Activated CD8-positive, alpha-beta T cell treated with anti-CD3 and anti-CD28 coated beads for 36 hours (primary cell): ENCODE data around the gene CCND1. TPM values are rescaled to one million over a fixed set of nuclear protein-coding genes. Genes with fewer than 3 reads are reported as not detected.
A peak's percentile ranks its signal among the peaks of the same experiment; 100 is the strongest.

Source experiments
- ATAC-seq: fragments of 200-7000 bp; cut with Tn5 transposase; one replicate; pipeline ENCODE4 v1.10.0; 2021; ENCODE audit warnings: mild to moderate bottlenecking, moderate library complexity
- CTCF ChIA-PET: fragments of 350-600 bp; sonication (Branson Sonifier 250); formaldehyde crosslinking; loops from one replicate; lab custom pipeline; 2021; ENCODE audit warnings: antibody characterized with exemption; lab: Charles Lee
- POLR2A ChIA-PET: fragments of 350-600 bp; sonication (Branson Sonifier 250); formaldehyde crosslinking; loops from one replicate; lab custom pipeline; 2021; ENCODE audit warnings: antibody characterized with exemption; lab: Charles Lee
- DNase-seq: peaks from one replicate; pipeline ENCODE4 v3.0.0-alpha.2; 2020
- H3K27ac Mint-ChIP-seq: one replicate; pipeline ENCODE4 v1.8.0; 2021; ENCODE audit warnings: mild to moderate bottlenecking, mixed read lengths
- H3K27me3 Mint-ChIP-seq: one replicate; pipeline ENCODE4 v1.8.0; 2021; ENCODE audit warnings: mixed read lengths
- H3K36me3 Mint-ChIP-seq: one replicate; pipeline ENCODE4 v1.8.0; 2021; ENCODE audit warnings: low read depth, mixed read lengths
- H3K4me1 Mint-ChIP-seq: one replicate; pipeline ENCODE4 v1.8.0; 2021; ENCODE audit warnings: low read depth, mixed read lengths
- H3K4me3 Mint-ChIP-seq: one replicate; pipeline ENCODE4 v1.8.0; 2021; ENCODE audit warnings: mild to moderate bottlenecking, moderate library complexity, mixed read lengths
- H3K9me3 Mint-ChIP-seq: one replicate; pipeline ENCODE4 v1.8.0; 2021; ENCODE audit warnings: mixed read lengths
- intact Hi-C: fragments of 100-400 bp; cut with micrococcal nuclease; formaldehyde crosslinking; loops from one replicate; pipeline ENCODE4 v1.10.0; 2022
- total RNA-seq, 2 experiments: library from RNA; stranded (reverse); gene quantifications; one replicate each; pipeline ENCODE4 v1.2.3, GENCODE V29; 2021
- TF ChIP-seq, protein P1 (sequence below): fragments of 200-600 bp; IDR thresholded peaks from one replicate; pipeline ENCODE4 v1.8.0; 2022; ENCODE audit warnings: antibody characterized with exemption, mild to moderate bottlenecking

The CCND1 gene
- total RNA-seq, 2 experiments from 2014 or later = 2.8 to 3.3 TPM

DNA sequence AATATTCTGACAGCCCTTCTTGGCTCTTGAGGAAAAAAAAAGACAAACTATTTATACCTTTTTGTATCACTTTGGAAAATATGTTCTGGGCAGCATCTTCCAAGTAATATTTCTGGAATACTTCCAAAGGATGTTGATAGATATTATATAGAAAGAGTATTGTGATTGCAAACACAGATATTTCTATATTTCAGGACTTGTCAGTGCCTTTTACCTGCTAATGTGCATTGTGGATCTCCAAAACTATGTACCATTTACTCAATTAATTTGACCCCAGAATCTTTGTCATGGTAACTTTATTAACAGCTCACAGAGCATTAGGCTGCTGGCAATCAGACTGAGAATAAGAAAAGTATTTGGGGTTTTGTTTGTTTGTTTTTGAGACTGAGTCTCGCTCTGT is 16.7 kb upstream of the CCND1 start:
- peaks cover 16% of the 10 kb centered on the region for H3K27me3 Mint-ChIP-seq
- no peak for ATAC-seq
- H3K4me1 Mint-ChIP-seq = no peaks in the 10 kb centered on the region
- ChIA-PET CTCF (no interaction called here), POLR2A (no interaction called here)
- H3K4me3 Mint-ChIP-seq = no peak overlapping the region
- intact Hi-C loops = no loop called here
- no peak for DNase-seq
- no peaks in the 10 kb centered on the region for H3K36me3 Mint-ChIP-seq
- TF ChIP-seq, protein P1, sequence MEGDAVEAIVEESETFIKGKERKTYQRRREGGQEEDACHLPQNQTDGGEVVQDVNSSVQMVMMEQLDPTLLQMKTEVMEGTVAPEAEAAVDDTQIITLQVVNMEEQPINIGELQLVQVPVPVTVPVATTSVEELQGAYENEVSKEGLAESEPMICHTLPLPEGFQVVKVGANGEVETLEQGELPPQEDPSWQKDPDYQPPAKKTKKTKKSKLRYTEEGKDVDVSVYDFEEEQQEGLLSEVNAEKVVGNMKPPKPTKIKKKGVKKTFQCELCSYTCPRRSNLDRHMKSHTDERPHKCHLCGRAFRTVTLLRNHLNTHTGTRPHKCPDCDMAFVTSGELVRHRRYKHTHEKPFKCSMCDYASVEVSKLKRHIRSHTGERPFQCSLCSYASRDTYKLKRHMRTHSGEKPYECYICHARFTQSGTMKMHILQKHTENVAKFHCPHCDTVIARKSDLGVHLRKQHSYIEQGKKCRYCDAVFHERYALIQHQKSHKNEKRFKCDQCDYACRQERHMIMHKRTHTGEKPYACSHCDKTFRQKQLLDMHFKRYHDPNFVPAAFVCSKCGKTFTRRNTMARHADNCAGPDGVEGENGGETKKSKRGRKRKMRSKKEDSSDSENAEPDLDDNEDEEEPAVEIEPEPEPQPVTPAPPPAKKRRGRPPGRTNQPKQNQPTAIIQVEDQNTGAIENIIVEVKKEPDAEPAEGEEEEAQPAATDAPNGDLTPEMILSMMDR = no peak
- H3K9me3 Mint-ChIP-seq = peaks cover under 1% of the 10 kb centered on the region
- H3K27ac Mint-ChIP-seq = no peak overlapping the region

DNA sequence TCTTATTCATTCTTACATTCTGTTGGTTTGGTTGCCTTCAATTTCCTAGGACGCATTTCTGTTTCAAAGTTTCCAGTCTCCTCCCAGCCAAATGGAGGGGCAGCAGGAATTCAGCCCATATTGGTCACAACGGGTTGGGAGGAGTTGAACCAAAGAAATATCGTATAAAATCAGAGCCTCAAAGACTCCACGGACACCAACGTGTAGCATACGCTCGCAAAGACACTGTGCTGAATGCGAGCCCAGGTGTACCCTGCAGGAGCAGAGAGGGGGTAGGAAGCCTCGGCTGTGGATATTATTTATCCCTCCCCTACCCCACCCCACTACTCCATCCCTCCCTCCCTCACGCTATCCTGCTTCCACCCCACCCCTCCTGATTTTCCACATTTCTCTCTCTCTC is 15.5 kb upstream of the CCND1 start:
- Mint-ChIP-seq H3K27ac (no peak overlapping the region), H3K4me3 (no peak overlapping the region), H3K27me3 (peaks cover 18% of the 10 kb centered on the region), H3K9me3 (peaks cover 8% of the 10 kb centered on the region), H3K36me3 (no peaks in the 10 kb centered on the region), H3K4me1 (no peaks in the 10 kb centered on the region)
- DNase-seq = no peak
- POLR2A ChIA-PET = no interaction called here
- no peak for ATAC-seq
- intact Hi-C loops = no loop called here
- TF ChIP-seq, protein P1 = no peak
- CTCF ChIA-PET = no interaction called here

DNA sequence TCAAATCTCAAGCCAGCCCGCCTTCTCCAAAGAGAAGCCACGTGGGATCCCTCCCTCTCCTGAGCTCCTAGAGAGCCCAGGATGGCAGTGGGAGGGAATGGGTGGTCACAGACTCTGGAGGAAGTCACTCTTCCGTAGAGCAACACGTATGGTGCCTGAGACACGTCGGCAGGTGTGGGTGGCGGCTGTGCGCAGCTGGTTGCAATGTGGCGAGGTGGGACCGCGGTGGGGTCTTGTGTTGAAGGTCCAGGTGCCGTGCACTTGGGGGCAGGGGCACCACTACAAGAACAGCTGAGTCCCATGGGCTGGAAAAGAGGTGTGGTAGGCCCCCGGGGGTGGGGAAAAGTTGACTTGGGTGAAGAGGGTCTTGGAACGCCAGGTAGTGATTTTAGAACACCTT is 13.4 kb upstream of the CCND1 start:
- POLR2A ChIA-PET = no interaction called here
- Mint-ChIP-seq H3K4me1 (no peaks in the 10 kb centered on the region), H3K9me3 (peaks cover 8% of the 10 kb centered on the region), H3K4me3 (no peak overlapping the region), H3K27me3 (peaks cover 22% of the 10 kb centered on the region), H3K27ac (no peak overlapping the region), H3K36me3 (no peaks in the 10 kb centered on the region)
- intact Hi-C loops = no loop called here
- DNase-seq (no peak), ATAC-seq (no peak)
- CTCF ChIA-PET = no interaction called here
- TF ChIP-seq, protein P1 = no peak

DNA sequence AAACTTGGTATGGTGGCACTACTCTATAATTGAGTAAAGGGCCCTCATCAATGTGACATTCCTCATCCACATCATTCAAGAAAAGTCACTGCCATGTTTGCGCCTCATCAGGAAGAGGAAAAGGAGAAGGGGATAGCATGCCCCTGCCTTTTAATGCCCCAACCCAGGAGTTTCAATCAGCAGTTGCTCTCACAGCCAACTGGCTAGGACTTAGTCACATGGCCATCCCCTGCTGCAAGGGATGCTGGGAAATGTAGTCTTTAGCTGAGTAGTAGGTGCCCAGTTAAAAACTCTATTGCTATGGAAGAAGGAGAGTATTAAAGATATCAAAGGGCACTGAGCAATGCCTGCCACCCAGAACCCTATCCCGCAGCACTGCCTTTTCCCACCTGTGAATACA is 10.9 kb upstream of the CCND1 start:
- H3K9me3 Mint-ChIP-seq = peaks cover 8% of the 10 kb centered on the region
- H3K4me3 Mint-ChIP-seq = no peak overlapping the region
- TF ChIP-seq, protein P1 = no peak
- no peaks in the 10 kb centered on the region for H3K4me1 Mint-ChIP-seq
- CTCF ChIA-PET = interaction anchor here (1.1 kb wide), 1 partner anchor 13 kb away, joined by 3 read pairs; no protein-coding TSS in a partner anchor
- H3K36me3 Mint-ChIP-seq = no peaks in the 10 kb centered on the region
- intact Hi-C loops = no loop called here
- no peak overlapping the region for H3K27ac Mint-ChIP-seq
- no peak for DNase-seq
- ATAC-seq = peak; percentile 30
- peaks cover 22% of the 10 kb centered on the region for H3K27me3 Mint-ChIP-seq
- POLR2A ChIA-PET = no interaction called here

DNA sequence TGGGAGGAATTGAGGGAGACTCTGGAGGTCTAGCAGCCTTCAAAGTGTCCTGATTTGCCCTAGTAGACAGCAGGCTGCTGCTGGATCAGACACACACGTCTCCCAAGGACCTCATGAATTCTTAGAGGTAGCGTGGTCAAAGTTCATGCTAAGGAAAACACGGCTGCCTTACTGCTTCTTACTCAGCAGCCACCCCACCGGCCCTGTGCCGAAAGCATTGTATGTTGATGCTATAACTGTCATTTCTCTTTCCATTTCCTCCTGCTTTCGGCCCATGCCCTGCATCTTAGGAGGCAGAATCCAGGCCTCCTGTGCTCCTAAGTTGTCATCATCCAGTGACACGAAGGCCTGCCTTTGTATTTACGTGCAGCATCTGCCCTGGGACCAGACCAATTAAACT is 10.5 kb upstream of the CCND1 start:
- Mint-ChIP-seq H3K27me3 (peaks cover 25% of the 10 kb centered on the region), H3K9me3 (peaks cover 8% of the 10 kb centered on the region), H3K4me1 (no peaks in the 10 kb centered on the region), H3K4me3 (no peak overlapping the region), H3K27ac (no peak overlapping the region), H3K36me3 (no peaks in the 10 kb centered on the region)
- POLR2A ChIA-PET = no interaction called here
- CTCF ChIA-PET = no interaction called here
- no peak for ATAC-seq
- no peak for DNase-seq
- TF ChIP-seq, protein P1 = no peak
- intact Hi-C loops = no loop called here
